Colonic mucosa (tissue), 4 donors: ENCODE measurements around the gene SUMF1. TPM values are rescaled to one million over a fixed set of nuclear protein-coding genes. Genes with fewer than 3 reads are reported as not detected.

Experiments used
- DNase-seq: peaks from one replicate; pipeline ENCODE4 v3.0.0-alpha.2; 2020
- H3K27ac ChIP-seq: fragments of 200-600 bp; one replicate; pipeline ENCODE4 v1.8.0; 2021
- H3K27me3 ChIP-seq: fragments of 200-600 bp; one replicate; pipeline ENCODE4 v1.8.0; 2021
- H3K36me3 ChIP-seq: fragments of 200-600 bp; one replicate; pipeline ENCODE4 v1.8.0; 2021
- H3K4me1 ChIP-seq: fragments of 200-600 bp; one replicate; pipeline ENCODE4 v1.8.0; 2021; ENCODE audit warnings: mild to moderate bottlenecking
- H3K4me3 ChIP-seq: fragments of 200-600 bp; one replicate; pipeline ENCODE4 v1.8.0; 2021
- H3K9ac ChIP-seq, 2 donors: one replicate each; pipeline ENCODE4 v1.7.0; 2013; ENCODE audit warnings: control low read depth in 2 of 2, low read depth in 2 of 2, low read length in 2 of 2
- H3K9me3 ChIP-seq: fragments of 200-600 bp; one replicate; pipeline ENCODE4 v1.8.0; 2021
- intact Hi-C: fragments of 100-400 bp; cut with DNase I; formaldehyde crosslinking; loops from one replicate; pipeline ENCODE4 v1.14.1; 2022
- total RNA-seq, 2 donors: library from RNA; stranded (reverse); fragmentation: NEBNext Ultra II Directional in 1 of 2; extraction: Animal tissue kit (Norgen Biotek cat#: 25700) in 1 of 2; gene quantifications; one replicate each; pipeline ENCODE4 v1.2.1, GENCODE V29; 2021
- TF ChIP-seq, protein P1 (sequence below): fragments of 200-600 bp; IDR thresholded peaks from one replicate; pipeline ENCODE4 v1.8.0; 2022; ENCODE audit warnings: antibody characterized with exemption, mild to moderate bottlenecking
- donor health status: healthy.
- donor health status: DM: no; HTN: no; CAD: no.
- donor health status: DM: no; HTN: no; CAD: no.

SUMF1 gene
- total RNA-seq, 2 donors from 2014 or later = 37.6 to 43.9 TPM

DNA sequence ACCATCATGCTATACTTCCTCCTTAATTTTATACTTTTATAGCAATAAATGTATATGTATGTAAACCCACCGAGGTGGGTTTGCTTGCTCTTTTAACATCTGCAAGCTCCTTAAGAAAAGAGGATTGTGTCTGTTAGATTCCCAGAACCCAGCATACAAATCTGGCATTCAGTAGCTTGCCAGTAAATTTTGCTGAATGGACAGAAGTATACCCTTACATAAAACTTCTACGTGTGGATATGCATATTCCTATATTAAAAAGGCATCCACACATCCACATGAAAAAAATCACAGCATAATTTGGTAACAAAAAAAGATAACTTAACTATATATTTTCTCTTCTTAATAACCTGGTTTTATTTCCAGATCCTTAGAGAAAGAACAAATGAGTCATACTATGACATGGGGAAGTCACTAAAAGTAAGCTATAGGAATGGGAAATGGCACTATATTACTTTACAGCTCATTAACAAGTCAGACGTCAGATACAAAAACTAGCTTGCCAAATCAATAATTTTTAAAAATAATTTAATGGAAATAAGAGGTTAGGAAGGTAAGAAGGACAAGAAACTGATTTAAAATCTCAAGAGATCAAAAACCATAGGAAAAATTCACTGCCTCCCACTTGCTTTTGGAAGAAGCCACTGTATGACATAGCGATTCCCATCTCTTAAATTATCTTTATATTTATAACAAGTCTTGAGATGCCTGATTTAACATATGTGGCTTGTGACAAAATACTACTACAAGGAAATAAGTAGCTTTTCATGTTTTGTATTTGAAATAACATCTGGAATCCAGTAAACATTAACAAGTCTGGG, 68.7 kb downstream of the SUMF1 start:
- intact Hi-C loops = no loop called here
- DNase-seq = no peak
- no peaks in the 10 kb centered on the region for H3K36me3 ChIP-seq
- H3K27me3 ChIP-seq = no peaks in the 10 kb centered on the region
- H3K9me3 ChIP-seq = no peaks in the 10 kb centered on the region
- TF ChIP-seq, protein P1, sequence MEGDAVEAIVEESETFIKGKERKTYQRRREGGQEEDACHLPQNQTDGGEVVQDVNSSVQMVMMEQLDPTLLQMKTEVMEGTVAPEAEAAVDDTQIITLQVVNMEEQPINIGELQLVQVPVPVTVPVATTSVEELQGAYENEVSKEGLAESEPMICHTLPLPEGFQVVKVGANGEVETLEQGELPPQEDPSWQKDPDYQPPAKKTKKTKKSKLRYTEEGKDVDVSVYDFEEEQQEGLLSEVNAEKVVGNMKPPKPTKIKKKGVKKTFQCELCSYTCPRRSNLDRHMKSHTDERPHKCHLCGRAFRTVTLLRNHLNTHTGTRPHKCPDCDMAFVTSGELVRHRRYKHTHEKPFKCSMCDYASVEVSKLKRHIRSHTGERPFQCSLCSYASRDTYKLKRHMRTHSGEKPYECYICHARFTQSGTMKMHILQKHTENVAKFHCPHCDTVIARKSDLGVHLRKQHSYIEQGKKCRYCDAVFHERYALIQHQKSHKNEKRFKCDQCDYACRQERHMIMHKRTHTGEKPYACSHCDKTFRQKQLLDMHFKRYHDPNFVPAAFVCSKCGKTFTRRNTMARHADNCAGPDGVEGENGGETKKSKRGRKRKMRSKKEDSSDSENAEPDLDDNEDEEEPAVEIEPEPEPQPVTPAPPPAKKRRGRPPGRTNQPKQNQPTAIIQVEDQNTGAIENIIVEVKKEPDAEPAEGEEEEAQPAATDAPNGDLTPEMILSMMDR = no peak
- H3K27ac ChIP-seq = no peak overlapping the region
- no peak overlapping the region for H3K9ac ChIP-seq
- H3K4me1 ChIP-seq = no peaks in the 10 kb centered on the region
- H3K4me3 ChIP-seq = no peak overlapping the region

DNA sequence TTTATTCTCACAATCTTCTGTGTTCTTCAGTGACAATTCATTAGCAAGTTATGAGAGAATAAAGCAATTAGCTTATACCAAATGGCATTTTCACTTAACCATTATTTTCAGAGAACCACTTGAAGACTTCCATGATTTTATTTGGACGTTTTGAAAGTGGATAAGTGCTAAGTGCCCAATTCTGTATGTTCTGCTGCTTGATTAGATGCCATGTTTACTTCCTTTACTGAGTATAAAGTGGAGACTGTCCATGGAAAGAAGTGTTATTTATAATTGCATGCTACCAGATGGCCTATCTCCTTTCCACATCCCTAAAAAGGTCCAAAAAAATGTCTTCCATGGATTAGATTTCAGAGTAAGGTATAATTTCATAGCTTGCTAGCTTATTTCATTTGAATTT, 69.6 kb downstream of the SUMF1 start:
- H3K4me1 ChIP-seq = no peaks in the 10 kb centered on the region
- DNase-seq = no peak
- H3K27me3 ChIP-seq = no peaks in the 10 kb centered on the region
- no peaks in the 10 kb centered on the region for H3K9me3 ChIP-seq
- no peak overlapping the region for H3K4me3 ChIP-seq
- no peak overlapping the region for H3K9ac ChIP-seq
- TF ChIP-seq, protein P1 = no peak
- no peaks in the 10 kb centered on the region for H3K36me3 ChIP-seq
- no peak overlapping the region for H3K27ac ChIP-seq
- intact Hi-C loops = no loop called here

DNA sequence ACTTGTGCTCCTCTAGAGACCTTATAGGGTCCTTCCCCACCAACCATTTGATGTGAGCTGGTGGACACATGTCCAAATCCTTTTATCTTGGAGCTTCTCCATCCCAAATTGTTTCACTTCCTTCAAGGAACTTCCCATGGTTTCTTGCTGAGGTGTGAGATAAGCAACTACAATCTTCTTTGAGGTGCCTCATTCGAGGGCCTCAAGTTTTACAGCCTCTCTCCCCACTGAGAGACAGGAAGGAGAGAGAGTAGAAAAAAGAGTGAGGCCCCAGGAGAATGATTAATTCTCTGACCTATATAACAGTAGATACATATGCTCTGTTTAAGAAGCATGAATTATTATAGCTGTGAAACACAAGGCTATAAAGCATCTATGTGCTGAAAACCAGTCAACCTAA, 70.5 kb downstream of the SUMF1 start:
- TF ChIP-seq, protein P1 = no peak
- intact Hi-C loops = no loop called here

DNA sequence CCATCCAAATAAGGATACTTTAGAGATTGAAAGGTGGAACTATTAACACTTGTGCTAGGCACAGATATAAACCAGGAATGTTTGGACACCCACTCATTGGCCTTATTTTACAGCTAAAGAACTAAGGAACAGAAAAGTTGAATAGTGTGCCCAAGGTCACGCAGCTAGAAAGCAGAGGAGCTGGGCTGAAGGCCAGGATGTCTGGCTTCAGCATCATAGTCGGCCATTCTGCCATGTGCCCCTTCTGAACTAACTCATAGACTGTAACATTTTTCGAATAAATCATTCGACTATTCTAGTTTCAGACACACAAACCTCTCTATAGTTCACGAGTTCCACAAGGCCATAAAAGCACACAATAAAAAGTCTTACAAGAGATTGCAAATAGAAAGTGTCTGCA, 71.1 kb downstream of the SUMF1 start:
- no peaks in the 10 kb centered on the region for H3K27me3 ChIP-seq
- no peak overlapping the region for H3K9ac ChIP-seq
- TF ChIP-seq, protein P1 = no peak
- DNase-seq = no peak
- no peaks in the 10 kb centered on the region for H3K9me3 ChIP-seq
- H3K4me3 ChIP-seq = no peak overlapping the region
- H3K4me1 ChIP-seq = no peaks in the 10 kb centered on the region
- intact Hi-C loops = no loop called here
- H3K36me3 ChIP-seq = no peaks in the 10 kb centered on the region
- no peak overlapping the region for H3K27ac ChIP-seq

More for the DNA sequence above, 70.5 kb downstream of the SUMF1 start:
- H3K27ac ChIP-seq = no peak overlapping the region
- no peak overlapping the region for H3K9ac ChIP-seq
- H3K4me3 ChIP-seq = no peak overlapping the region
- H3K4me1 ChIP-seq = no peaks in the 10 kb centered on the region
- H3K9me3 ChIP-seq = no peaks in the 10 kb centered on the region
- H3K36me3 ChIP-seq = no peaks in the 10 kb centered on the region
- no peak for DNase-seq
- H3K27me3 ChIP-seq = no peaks in the 10 kb centered on the region

DNA sequence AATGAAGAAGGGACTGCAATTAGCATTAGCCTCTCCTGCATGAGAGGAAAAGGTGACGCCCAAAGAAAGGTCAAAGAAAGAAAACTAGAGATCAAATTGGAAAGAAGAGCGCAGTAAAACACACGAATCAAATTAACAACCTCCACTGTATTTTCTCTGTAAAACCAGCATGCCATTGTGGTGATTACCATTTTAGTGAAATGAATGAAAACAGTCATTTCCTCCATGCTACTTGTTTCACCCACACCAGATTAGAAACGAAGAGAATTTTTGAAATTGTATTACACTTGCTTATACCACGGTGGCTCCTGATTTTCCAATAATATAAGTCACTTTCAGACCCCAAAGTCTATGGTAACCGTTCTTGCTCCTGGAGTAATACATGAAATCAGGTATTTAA, 71.6 kb downstream of the SUMF1 start:
- H3K36me3 ChIP-seq = no peaks in the 10 kb centered on the region
- no peak for DNase-seq
- H3K4me3 ChIP-seq = no peak overlapping the region
- intact Hi-C loops = no loop called here
- H3K27me3 ChIP-seq = no peaks in the 10 kb centered on the region
- H3K9me3 ChIP-seq = no peaks in the 10 kb centered on the region
- H3K4me1 ChIP-seq = no peaks in the 10 kb centered on the region
- H3K9ac ChIP-seq = no peak overlapping the region
- TF ChIP-seq, protein P1 = no peak
- H3K27ac ChIP-seq = no peak overlapping the region
